CD14-positive monocyte (primary cell): Measurements from ENCODE around the gene OVOL3. TPM values are rescaled to one million over a fixed set of nuclear protein-coding genes. Genes with fewer than 3 reads are reported as not detected.

Experiments used
- DNase-seq, 3 donors: peaks; one replicate each; pipeline ENCODE4 v3.0.0-alpha.2; 2011 to 2022
- H2AFZ ChIP-seq: 2 replicates; pipeline ENCODE4 v1.6.0; 2012; ENCODE audit warnings: mild to moderate bottlenecking, low read depth, low read length, inconsistent platforms; ENCODE audit not compliant: insufficient read depth, poor library complexity, severe bottlenecking
- H3K27ac ChIP-seq, 2 donors: 1 replicate in 1 of 2; 2 replicates in 1 of 2; pipeline ENCODE4 v1.5.1; 2012 to 2013; ENCODE audit warnings: low read length in 2 of 2, control low read depth in 1 of 2, inconsistent platforms in 1 of 2, low read depth in 1 of 2, mild to moderate bottlenecking in 1 of 2
- H3K27me3 ChIP-seq, 2 donors: one replicate each; pipeline versions ENCODE4 v1.6.0 to v1.6.1; 2011 to 2013; ENCODE audit warnings: low read length in 2 of 2; ENCODE audit not compliant: control insufficient read depth in 2 of 2, insufficient read depth in 2 of 2
- H3K36me3 ChIP-seq, 2 donors: replicated peaks in 1 of 2; 1 replicate in 1 of 2; 2 replicates in 1 of 2; pipeline versions ENCODE4 v1.5.1 to v1.6.1; 2012 to 2013; ENCODE audit warnings: low read length in 2 of 2, control low read depth in 1 of 2, inconsistent platforms in 1 of 2, mild to moderate bottlenecking in 1 of 2; ENCODE audit not compliant: insufficient read depth in 2 of 2, control insufficient read depth in 1 of 2
- H3K4me1 ChIP-seq, 2 donors: 1 replicate in 1 of 2; 2 replicates in 1 of 2; pipeline versions ENCODE4 v1.5.1 to v1.6.1; 2012 to 2013; ENCODE audit warnings: low read length in 2 of 2, control low read depth in 1 of 2, inconsistent platforms in 1 of 2, mild to moderate bottlenecking in 1 of 2, moderate library complexity in 1 of 2; ENCODE audit not compliant: insufficient read depth in 2 of 2, control insufficient read depth in 1 of 2
- H3K4me2 ChIP-seq: replicated peaks from 2 replicates; pipeline ENCODE3; 2012; ENCODE audit warnings: low read length, moderate library complexity, mild to moderate bottlenecking; ENCODE audit not compliant: poor library complexity, severe bottlenecking; ENCODE audit errors: extremely low read depth
- H3K4me3 ChIP-seq, 3 experiments: fragments of 200-600 bp in 1 of 3; sonication (generic) in 1 of 3; replicated peaks in 1 of 3; 1 replicate in 2 of 3; 2 replicates in 1 of 3; pipeline ENCODE4 v1.5.1; 2011 to 2013; ENCODE audit warnings: low read length in 3 of 3, mild to moderate bottlenecking in 3 of 3, control low read depth in 2 of 3, low read depth in 2 of 3, inconsistent platforms in 1 of 3, moderate library complexity in 1 of 3
- H3K79me2 ChIP-seq: 2 replicates; pipeline ENCODE4 v1.6.0; 2012; ENCODE audit warnings: mild to moderate bottlenecking, control low read depth, inconsistent platforms, low read length, moderate library complexity; ENCODE audit not compliant: insufficient read depth
- H3K9ac ChIP-seq: 2 replicates; pipeline ENCODE4 v1.6.0; 2017; ENCODE audit warnings: low read length, mild to moderate bottlenecking; ENCODE audit not compliant: insufficient read depth, poor library complexity, severe bottlenecking
- H3K9me3 ChIP-seq, 2 donors: replicated peaks in 1 of 2; 1 replicate in 1 of 2; 2 replicates in 1 of 2; pipeline versions ENCODE4 v1.5.1 to v1.6.1; 2012 to 2013; ENCODE audit warnings: low read length in 2 of 2, control low read depth in 1 of 2; ENCODE audit not compliant: control insufficient read depth in 1 of 2, insufficient read depth in 1 of 2
- H4K20me1 ChIP-seq: 2 replicates; pipeline ENCODE4 v1.6.0; 2012; ENCODE audit warnings: mild to moderate bottlenecking, low read length, control low read depth, moderate library complexity; ENCODE audit not compliant: insufficient read depth
- H3K27ac Mint-ChIP-seq, 7 donors: one replicate each; pipeline ENCODE4 v1.8.0; 2020; ENCODE audit warnings: mild to moderate bottlenecking in 7 of 7, mixed read lengths in 7 of 7, moderate library complexity in 6 of 7, inconsistent platforms in 2 of 7
- H3K27me3 Mint-ChIP-seq, 3 donors: one replicate each; pipeline ENCODE4 v1.8.0; 2021 to 2022; ENCODE audit warnings: low read depth in 3 of 3, mild to moderate bottlenecking in 3 of 3, mixed read lengths in 3 of 3, moderate library complexity in 3 of 3, inconsistent platforms in 1 of 3
- H3K36me3 Mint-ChIP-seq, 2 donors: one replicate each; pipeline ENCODE4 v1.8.0; 2020; ENCODE audit warnings: mixed read lengths in 2 of 2, inconsistent platforms in 1 of 2, mild to moderate bottlenecking in 1 of 2
- H3K4me1 Mint-ChIP-seq: one replicate; pipeline ENCODE4 v1.8.0; 2020; ENCODE audit warnings: mild to moderate bottlenecking, mixed read lengths
- H3K4me3 Mint-ChIP-seq, 2 donors: one replicate each; pipeline ENCODE4 v1.8.0; 2020; ENCODE audit warnings: mild to moderate bottlenecking in 2 of 2, mixed read lengths in 2 of 2, moderate library complexity in 1 of 2
- H3K9me3 Mint-ChIP-seq, 7 donors: one replicate each; pipeline ENCODE4 v1.8.0; 2020 to 2022; ENCODE audit warnings: mixed read lengths in 7 of 7, mild to moderate bottlenecking in 6 of 7, moderate library complexity in 6 of 7, inconsistent platforms in 2 of 7
- CTCF ChIP-seq: fragments of 200-600 bp; IDR thresholded peaks from one replicate; pipeline ENCODE4 v1.8.0; 2022; ENCODE audit warnings: antibody characterized with exemption, mild to moderate bottlenecking
- WGBS: methylation state at CpG from one replicate; pipeline ENCODE4 v1.1.5; 2013; ENCODE audit warnings: missing lambda C conversion rate; ENCODE audit not compliant: insufficient coverage; 5-methylcytosine and 5-hydroxymethylcytosine counted together
- intact Hi-C, 2 donors: fragments of 100-400 bp; cut with micrococcal nuclease; formaldehyde crosslinking; loops; one replicate each; pipeline versions ENCODE4 v1.15.0 to v1.15.1; 2023
- polyA plus RNA-seq, 3 donors: library from polyadenylated mRNA; depleted of rRNA in 1 of 3; unstranded in 2 of 3; stranded (reverse) in 1 of 3; fragments of 300-500 nt in 2 of 3; fragments of >200 nt in 1 of 3; fragmentation: Illumina TruSeq in 2 of 3; gene quantifications; 1 replicate in 2 of 3; 2 replicates in 1 of 3; pipeline ENCODE4 v1.2.3, GENCODE V29; 2012 to 2021

OVOL3 gene
- polyA plus RNA-seq, 3 donors: not detected

DNA sequence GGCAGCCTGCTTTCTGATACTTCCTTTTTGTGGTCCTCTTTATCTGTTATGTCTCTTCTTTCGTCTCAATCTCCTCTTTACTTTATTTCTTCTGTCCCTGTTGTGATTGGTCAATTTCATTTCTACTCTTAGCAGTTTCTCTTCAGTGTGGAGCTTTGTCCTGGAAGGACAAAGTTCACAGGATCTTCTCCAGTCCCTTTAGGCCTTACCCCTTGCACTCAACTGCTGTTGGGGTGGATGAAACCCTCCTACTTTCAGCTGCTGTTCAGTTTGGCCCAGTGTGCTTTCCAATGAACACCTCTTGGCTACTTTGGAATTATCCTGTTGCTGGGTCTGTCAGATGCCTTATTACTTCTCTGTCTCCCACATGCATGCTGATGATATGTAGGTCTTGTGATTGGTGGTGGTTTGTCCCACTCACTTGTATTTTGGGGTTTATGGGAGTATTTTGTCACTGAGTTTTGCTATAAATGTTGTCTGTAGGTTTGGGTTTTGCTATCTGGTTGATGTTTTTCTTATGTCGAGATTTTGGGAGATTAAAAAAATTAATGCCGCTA lies 31.5 kb upstream of the OVOL3 start:
- peaks cover 0 to 4% (median 0%) of the 10 kb centered on the region in 3 donors for H3K27me3 Mint-ChIP-seq
- no peak for DNase-seq
- H3K4me2 ChIP-seq: no peak overlapping the region
- H3K9me3 Mint-ChIP-seq: no peaks in the 10 kb centered on the region
- H3K9ac ChIP-seq: no peak overlapping the region
- H3K36me3 Mint-ChIP-seq: peaks cover 53 to 82% of the 10 kb centered on the region in 2 donors
- no peaks in the 10 kb centered on the region for H3K4me1 ChIP-seq
- H3K27ac ChIP-seq: no peak overlapping the region
- TF ChIP-seq CTCF: no peak
- intact Hi-C loops: no loop called here
- no peaks in the 10 kb centered on the region for H3K79me2 ChIP-seq
- H3K27me3 ChIP-seq: no peaks in the 10 kb centered on the region
- H4K20me1 ChIP-seq: no peaks in the 10 kb centered on the region
- H2AFZ ChIP-seq: no peak overlapping the region
- peak overlapping the region in 1 of 7 donors; percentile 11 for H3K27ac Mint-ChIP-seq
- WGBS: no CpG with 5 or more reads among the region's 3 CpGs
- H3K36me3 ChIP-seq: peaks cover 33 to 74% of the 10 kb centered on the region in 2 donors
- H3K4me1 Mint-ChIP-seq: no peaks in the 10 kb centered on the region
- no peak overlapping the region for H3K4me3 ChIP-seq
- H3K9me3 ChIP-seq: no peaks in the 10 kb centered on the region
- no peak overlapping the region for H3K4me3 Mint-ChIP-seq

- intact Hi-C loops: no loop called here
- H3K27me3 ChIP-seq: no peaks in the 10 kb centered on the region
- peaks cover 55 to 85% of the 10 kb centered on the region in 2 donors for H3K36me3 Mint-ChIP-seq
- H3K4me1 ChIP-seq: no peaks in the 10 kb centered on the region
- H3K4me3 ChIP-seq: no peak overlapping the region
- H3K27ac Mint-ChIP-seq: peak overlapping the region in 3 of 7 donors; percentile 34 to 59 (median 54)
- H3K79me2 ChIP-seq: no peaks in the 10 kb centered on the region
- H3K4me3 Mint-ChIP-seq: no peak overlapping the region
- peaks cover 39 to 76% of the 10 kb centered on the region in 2 donors for H3K36me3 ChIP-seq
- no peaks in the 10 kb centered on the region for H4K20me1 ChIP-seq
- no peak for TF ChIP-seq CTCF
- H3K9me3 Mint-ChIP-seq: no peaks in the 10 kb centered on the region
- no peak overlapping the region for H3K9ac ChIP-seq
- no peak overlapping the region for H3K4me2 ChIP-seq
- no peak overlapping the region for H2AFZ ChIP-seq
- no peaks in the 10 kb centered on the region for H3K9me3 ChIP-seq
- no peak overlapping the region for H3K27ac ChIP-seq
- no peaks in the 10 kb centered on the region for H3K4me1 Mint-ChIP-seq
- peaks cover 0 to 4% (median 0%) of the 10 kb centered on the region in 3 donors for H3K27me3 Mint-ChIP-seq
- no peak for DNase-seq
- WGBS: 93% methylated on average over 3 of the region's 3 CpGs
Observed at GRCh38 chr19:36081385-36081784, 29.6 kb upstream of the OVOL3 start.
